K562 (cell line): ENCODE results near the gene ERCC1. TPM values are rescaled to one million over a fixed set of nuclear protein-coding genes. Genes with fewer than 3 reads are reported as not detected.

Source experiments
- BACH1 ChIP-seq: fragments of 200-800 bp; sonication (Bioruptor generic); IDR thresholded peaks from 2 replicates; pipeline ENCODE4 v1.6.1; 2016; ENCODE audit warnings: missing genetic modification characterization, missing compliant biosample characterization
- E2F6 ChIP-seq, 2 experiments: IDR thresholded peaks; 2 replicates each; pipeline ENCODE4 v1.6.1; 2011; ENCODE audit warnings: borderline replicate concordance in 1 of 2, control low read depth in 1 of 2, low read depth in 1 of 2, low read length in 1 of 2, mild to moderate bottlenecking in 1 of 2, mixed read lengths in 1 of 2, moderate library complexity in 1 of 2; ENCODE audit not compliant: insufficient read depth in 1 of 2, insufficient read length in 1 of 2, poor library complexity in 1 of 2, severe bottlenecking in 1 of 2; ENCODE audit errors: extremely low read depth in 1 of 2
- ELF4 ChIP-seq: fragments of 450-650 bp; formaldehyde crosslinking; IDR thresholded peaks from 2 replicates; pipeline ENCODE4 v1.4.0; 2022; ENCODE audit warnings: missing genetic modification characterization
- ETV5 ChIP-seq: sonication (generic); formaldehyde crosslinking; IDR thresholded peaks from 2 replicates; pipeline ENCODE4 v1.4.0; 2020; ENCODE audit warnings: low read depth, mild to moderate bottlenecking, missing genetic modification reagents
- LEF1 ChIP-seq: fragments of 450-650 bp; IDR thresholded peaks from 2 replicates; pipeline ENCODE4 v1.6.1; 2016; ENCODE audit warnings: mild to moderate bottlenecking
- MCM7 ChIP-seq, 2 experiments: fragments of 450-650 bp; IDR thresholded peaks; 2 replicates each; pipeline ENCODE4 v1.6.1; 2016 to 2018
- PATZ1 ChIP-seq: fragments of 250-450 bp; sonication (Bioruptor Pico); IDR thresholded peaks from 2 replicates; pipeline ENCODE4 v1.5.0; 2020; ENCODE audit warnings: mild to moderate bottlenecking, borderline replicate concordance
- POLR2G ChIP-seq: fragments of 200-400 bp; formaldehyde crosslinking; IDR thresholded peaks from 2 replicates; pipeline ENCODE4 v1.6.1; 2017; ENCODE audit warnings: low read depth, mild to moderate bottlenecking, antibody characterized with exemption, low read length, moderate library complexity
- PURB ChIP-seq: sonication (generic); formaldehyde crosslinking; IDR thresholded peaks from 2 replicates; pipeline ENCODE4 v1.9.0; 2021; ENCODE audit warnings: low read depth, mild to moderate bottlenecking, missing genetic modification reagents
- RAD51 ChIP-seq: fragments of 450-650 bp; IDR thresholded peaks from 2 replicates; pipeline ENCODE4 v1.7.1; 2016; ENCODE audit warnings: low read depth, mild to moderate bottlenecking, borderline replicate concordance
- TCF7 ChIP-seq: sonication (generic); IDR thresholded peaks from 2 replicates; pipeline ENCODE4 v1.6.1; 2016; ENCODE audit warnings: antibody characterized with exemption, borderline replicate concordance
- TCF7L2 ChIP-seq: fragments of 150-350 bp; IDR thresholded peaks from 2 replicates; pipeline ENCODE4 v1.6.1; 2016; ENCODE audit warnings: low read depth, mild to moderate bottlenecking, low read length, moderate library complexity
- TRIM28 ChIP-seq: fragments of 450-650 bp; IDR thresholded peaks from 2 replicates; pipeline ENCODE4 v1.6.1; 2017
- ZBTB17 ChIP-seq: fragments of 450-650 bp; formaldehyde crosslinking; IDR thresholded peaks from 2 replicates; pipeline ENCODE4 v1.4.0; 2020; ENCODE audit warnings: mild to moderate bottlenecking
- ZNF212 ChIP-seq: fragments of 450-650 bp; formaldehyde crosslinking; IDR thresholded peaks from 2 replicates; pipeline ENCODE4 v1.4.0; 2020; ENCODE audit warnings: mild to moderate bottlenecking
- ZNF239 ChIP-seq: fragments of 250-450 bp; sonication (Bioruptor Pico); IDR thresholded peaks from 2 replicates; pipeline ENCODE4 v1.4.0; 2020; ENCODE audit warnings: mild to moderate bottlenecking
- ZNF583 ChIP-seq: fragments of 250-450 bp; sonication (Bioruptor Pico); IDR thresholded peaks from 2 replicates; pipeline ENCODE4 v1.4.0; 2020
- ZNF766 ChIP-seq: fragments of 200-800 bp; sonication (Bioruptor generic); conservative IDR thresholded peaks from 2 replicates; pipeline ENCODE4 v1.6.1; 2016; ENCODE audit warnings: missing genetic modification characterization, missing compliant biosample characterization
- ZNF77 ChIP-seq: fragments of 250-450 bp; sonication (Bioruptor Pico); IDR thresholded peaks from 2 replicates; pipeline ENCODE4 v1.5.0; 2020
- polyA plus RNA-seq, 8 experiments: library from polyadenylated mRNA; depleted of rRNA in 4 of 8; stranded (reverse) in 5 of 8; unstranded in 3 of 8; fragments of >200 nt; fragmentation: Nextera tagmentation in 2 of 8; fragmentation: Illumina TruSeq in 1 of 8; extraction: Ambion mirVana in 2 of 8; extraction: Trizol in 1 of 8; gene quantifications; 2 replicates each; pipeline versions ENCODE4 v1.2.1 to v1.2.3, GENCODE V29; 2011 to 2014; ENCODE audit warnings: inconsistent platforms in 1 of 8, missing spikeins in 1 of 8
- total RNA-seq, 7 experiments: library from RNA; depleted of rRNA in 6 of 7; stranded (reverse); fragments of >200 nt in 6 of 7; fragmentation: Illumina TruSeq in 2 of 7; extraction: Trizol in 2 of 7; gene quantifications; 2 replicates each; pipeline versions ENCODE4 v1.2.1 to v1.2.3, GENCODE V29; 2011 to 2021; ENCODE audit warnings: low replicate concordance in 1 of 7

ERCC1 gene
- total and polyA plus RNA-seq, 9 of the 15 experiments (the other 6 are each of a cell fraction or from before 2014, with no cell fraction given), result 9.3 to 92.6 (median 60.0) TPM

- TF ChIP-seq ZNF766 (CRISPR knock-in tag) (no peak), ZBTB17 (CRISPR knock-in tag) (no peak), ZNF239 (CRISPR knock-in tag) (no peak; the same call in 1 of the 2 replicates), LEF1 (no peak), E2F6 (IDR thresholded peaks at IDR 0.05; ENCODE audit: borderline replicate concordance in 1 of 2, extremely low read depth in 1 of 2, insufficient read depth in 1 of 2, insufficient read length in 1 of 2, low read depth in 1 of 2, low read length in 1 of 2, poor library complexity in 1 of 2, severe bottlenecking in 1 of 2) (peak; percentile 35 to 70), ZNF77 (CRISPR knock-in tag) (no peak), ETV5 (CRISPR knock-in tag) (0 out of 2 replicates have a peak, but pooled peaks have one; percentile 36), PATZ1 (CRISPR knock-in tag) (no peak), TCF7 (no peak), TRIM28 (no peak), PURB (CRISPR knock-in tag) (no peak), BACH1 (tag) (no peak), POLR2G (peak; percentile 90), ELF4 (CRISPR knock-in tag) (no peak), ZNF212 (CRISPR knock-in tag) (no peak), MCM7 (IDR thresholded peaks at IDR 0.05) (no peak), TCF7L2 (no peak), RAD51 (no peak), ZNF583 (CRISPR knock-in tag) (no peak)
These were observed 20.8 kb upstream of the ERCC1 start (continued) for GRCh38 chr19:45444318-45445041.
